H1 (cell line): ENCODE measurements around the gene PLCB1. TPM values are rescaled to one million over a fixed set of nuclear protein-coding genes. Genes with fewer than 3 reads are reported as not detected.

ENCODE experiments used
- CTCF ChIA-PET: fragments of 300-600 bp; sonication (Branson Sonifier 250); formaldehyde crosslinking; loops from one replicate; lab custom pipeline; 2021; ENCODE audit not compliant: partially characterized antibody; lab: Charles Lee
- POLR2A ChIA-PET: fragments of 300-600 bp; sonication (Branson Sonifier 250); formaldehyde crosslinking; loops from one replicate; lab custom pipeline; 2021; ENCODE audit warnings: inconsistent platforms; ENCODE audit not compliant: partially characterized antibody; lab: Charles Lee
- DNase-seq, 2 experiments: peaks; one replicate each; pipeline versions ENCODE4 v3.0.0 to v3.0.0-alpha.2; 2010 to 2022; ENCODE audit warnings: low spot score in 2 of 2, low read depth in 1 of 2, mixed read lengths in 1 of 2
- FAIRE-seq: peaks from 2 replicates; lab custom pipeline; 2011; peaks lifted over from hg19 to GRCh38; lab: Jason Lieb, UNC
- H2AFZ ChIP-seq: 2 replicates; pipeline ENCODE4 v1.8.1; 2012; ENCODE audit warnings: low read length, inconsistent platforms
- H2AK5ac ChIP-seq: 2 replicates; pipeline ENCODE4 v1.6.1; 2013; ENCODE audit warnings: low read depth, low read length
- H2BK120ac ChIP-seq: replicated peaks from 2 replicates; pipeline ENCODE3; 2013; ENCODE audit warnings: low read depth, low read length, inconsistent platforms
- H2BK12ac ChIP-seq: 2 replicates; pipeline ENCODE4 v1.6.1; 2013; ENCODE audit warnings: low read depth, low read length
- H2BK15ac ChIP-seq: 2 replicates; pipeline ENCODE4 v1.6.1; 2013; ENCODE audit warnings: low read length
- H2BK20ac ChIP-seq: 2 replicates; pipeline ENCODE4 v1.6.1; 2013; ENCODE audit warnings: low read length
- H2BK5ac ChIP-seq: 2 replicates; pipeline ENCODE4 v1.6.1; 2013; ENCODE audit warnings: low read depth, low read length
- H3K14ac ChIP-seq: 2 replicates; pipeline ENCODE4 v1.6.1; 2013; ENCODE audit warnings: inconsistent platforms; ENCODE audit not compliant: insufficient read length
- H3K18ac ChIP-seq: 2 replicates; pipeline ENCODE4 v1.6.1; 2013; ENCODE audit warnings: low read length; ENCODE audit errors: extremely low read depth
- H3K23ac ChIP-seq: 2 replicates; pipeline ENCODE4 v1.6.1; 2013; ENCODE audit warnings: inconsistent platforms; ENCODE audit not compliant: insufficient read length
- H3K23me2 ChIP-seq: 2 replicates; pipeline ENCODE4 v1.6.1; 2013; ENCODE audit warnings: low read depth, low read length
- H3K27ac ChIP-seq: 2 replicates; pipeline ENCODE4 v1.6.1; 2011; ENCODE audit warnings: low read depth, low read length, inconsistent platforms
- H3K27me3 ChIP-seq, 4 experiments: replicated peaks in 1 of 4; 1 replicate in 1 of 4; 2 replicates in 3 of 4; pipeline versions ENCODE4 v1.6.1 to v1.8.1; 2011 to 2013; ENCODE audit warnings: low read length in 3 of 4, mild to moderate bottlenecking in 3 of 4, inconsistent platforms in 2 of 4, mixed read lengths in 2 of 4, moderate library complexity in 1 of 4; ENCODE audit not compliant: control insufficient read depth in 3 of 4, insufficient read depth in 3 of 4; ENCODE audit errors: extremely low read depth in 1 of 4
- H3K36me3 ChIP-seq, 4 experiments: 2 replicates each; pipeline versions ENCODE4 v1.6.1 to v1.8.1; 2011 to 2013; ENCODE audit warnings: mild to moderate bottlenecking in 4 of 4, low read length in 3 of 4, moderate library complexity in 2 of 4, control low read depth in 1 of 4, inconsistent platforms in 1 of 4; ENCODE audit not compliant: insufficient read depth in 4 of 4, control insufficient read depth in 2 of 4
- H3K4ac ChIP-seq: replicated peaks from 2 replicates; pipeline ENCODE3; 2013; ENCODE audit warnings: low read length, low read depth, mixed read lengths, inconsistent platforms; ENCODE audit not compliant: insufficient read length
- H3K4me1 ChIP-seq, 4 experiments: replicated peaks in 1 of 4; 1 replicate in 1 of 4; 2 replicates in 3 of 4; pipeline versions ENCODE4 v1.6.1 to v1.8.1; 2011 to 2013; ENCODE audit warnings: low read length in 3 of 4, inconsistent platforms in 2 of 4, mixed read lengths in 1 of 4; ENCODE audit not compliant: insufficient read depth in 4 of 4, control insufficient read depth in 3 of 4
- H3K4me2 ChIP-seq, 2 experiments: 2 replicates each; pipeline versions ENCODE4 v1.6.1 to v1.8.1; 2011 to 2013; ENCODE audit warnings: low read depth in 2 of 2, low read length in 2 of 2, control low read depth in 1 of 2, inconsistent platforms in 1 of 2, mild to moderate bottlenecking in 1 of 2; ENCODE audit not compliant: insufficient read depth in 1 of 2
- H3K4me3 ChIP-seq, 4 experiments: fragments of 200-600, 300-600 bp in 1 of 4; sonication (generic), shearing (Covaris generic), sonication (Bioruptor Twin) in 1 of 4; 2 replicates each; pipeline versions ENCODE4 v1.5.1 to v1.8.1; 2011 to 2016; ENCODE audit warnings: low read length in 4 of 4, low read depth in 3 of 4, control low read depth in 2 of 4, inconsistent platforms in 2 of 4, mild to moderate bottlenecking in 2 of 4, mixed read lengths in 1 of 4, moderate library complexity in 1 of 4; ENCODE audit not compliant: insufficient read depth in 2 of 4; ENCODE audit errors: extremely low read depth in 1 of 4
- H3K56ac ChIP-seq: replicated peaks from 2 replicates; pipeline ENCODE3; 2013; ENCODE audit warnings: low read depth, mild to moderate bottlenecking, mixed read lengths, low read length, inconsistent platforms; ENCODE audit not compliant: insufficient read length
- H3K79me1 ChIP-seq: 2 replicates; pipeline ENCODE4 v1.6.1; 2013; ENCODE audit warnings: low read depth, low read length, control low read depth
- H3K79me2 ChIP-seq, 2 experiments: 2 replicates each; pipeline versions ENCODE4 v1.6.1 to v1.8.1; 2012 to 2013; ENCODE audit warnings: low read length in 2 of 2, mild to moderate bottlenecking in 2 of 2, inconsistent platforms in 1 of 2; ENCODE audit not compliant: insufficient read depth in 2 of 2, control insufficient read depth in 1 of 2
- H3K9ac ChIP-seq, 4 experiments: replicated peaks in 1 of 4; 1 replicate in 1 of 4; 2 replicates in 3 of 4; pipeline versions ENCODE4 v1.6.1 to v1.8.1; 2011 to 2013; ENCODE audit warnings: low read depth in 3 of 4, low read length in 3 of 4, control low read depth in 2 of 4, mild to moderate bottlenecking in 2 of 4, moderate library complexity in 2 of 4, inconsistent platforms in 1 of 4; ENCODE audit errors: extremely low read depth in 1 of 4
- H3K9me3 ChIP-seq, 2 experiments: 2 replicates each; pipeline versions ENCODE4 v1.6.1 to v1.8.1; 2012 to 2013; ENCODE audit warnings: mild to moderate bottlenecking in 2 of 2, moderate library complexity in 2 of 2, control low read depth in 1 of 2, inconsistent platforms in 1 of 2, low read depth in 1 of 2, low read length in 1 of 2, mixed read lengths in 1 of 2; ENCODE audit not compliant: insufficient read depth in 2 of 2
- H4K20me1 ChIP-seq, 2 experiments: replicated peaks in 1 of 2; 2 replicates each; pipeline versions ENCODE3 to v1.8.1; 2011 to 2013; ENCODE audit warnings: inconsistent platforms in 2 of 2, low read length in 2 of 2, mild to moderate bottlenecking in 1 of 2; ENCODE audit not compliant: insufficient read depth in 2 of 2, control insufficient read depth in 1 of 2
- H4K5ac ChIP-seq: 2 replicates; pipeline ENCODE4 v1.6.1; 2013; ENCODE audit warnings: low read length, low read depth, mixed read lengths, inconsistent platforms; ENCODE audit not compliant: insufficient read length
- H4K8ac ChIP-seq: 2 replicates; pipeline ENCODE4 v1.8.0; 2013; ENCODE audit warnings: mild to moderate bottlenecking, moderate library complexity, low read length, inconsistent platforms; ENCODE audit not compliant: insufficient read depth; ENCODE audit errors: extremely low read depth
- H4K91ac ChIP-seq: replicated peaks from 2 replicates; pipeline ENCODE3; 2013; ENCODE audit warnings: low read length, mixed read lengths, inconsistent platforms; ENCODE audit not compliant: insufficient read length
- GABPA ChIP-seq: IDR thresholded peaks from 2 replicates; pipeline ENCODE4 v1.6.1; 2011; ENCODE audit warnings: mild to moderate bottlenecking, low read length, moderate library complexity, borderline replicate concordance; ENCODE audit not compliant: insufficient read depth
- KDM4A ChIP-seq: IDR thresholded peaks from one replicate; pipeline ENCODE4 v1.7.1; 2012; ENCODE audit warnings: low read depth, mild to moderate bottlenecking, moderate library complexity, low read length, inconsistent platforms; ENCODE audit not compliant: severe bottlenecking
- RFX5 ChIP-seq: IDR thresholded peaks from 2 replicates; pipeline ENCODE4 v1.6.1; 2011; ENCODE audit warnings: low read depth, low read length, improper control_type of control experiment, borderline replicate concordance
- SP2 ChIP-seq: IDR thresholded peaks from 2 replicates; pipeline ENCODE4 v1.6.1; 2012; ENCODE audit warnings: mild to moderate bottlenecking, low read length, inconsistent platforms
- USF2 ChIP-seq: IDR thresholded peaks from 2 replicates; pipeline ENCODE4 v1.6.1; 2011; ENCODE audit warnings: low read length, improper control_type of control experiment
- YY1 ChIP-seq: IDR thresholded peaks from 2 replicates; pipeline ENCODE4 v1.6.1; 2011; ENCODE audit warnings: low read depth, mild to moderate bottlenecking, low read length
- WGBS, 2 experiments: shearing (Covaris generic) in 1 of 2; methylation state at CpG; one replicate each; pipeline versions ENCODE4 v1.1.6 to v1.1.7; 2013 to 2015; ENCODE audit warnings: low lambda C conversion rate in 2 of 2, mixed read lengths in 2 of 2, inconsistent platforms in 1 of 2, low coverage in 1 of 2, missing lambda C conversion rate in 1 of 2; ENCODE audit not compliant: insufficient replicate concordance in 2 of 2, insufficient coverage in 1 of 2, insufficient read length in 1 of 2; ENCODE audit errors: extremely low coverage in 1 of 2, missing lambda C conversion rate in 1 of 2; 5-methylcytosine and 5-hydroxymethylcytosine counted together
- polyA plus RNA-seq, 7 experiments: library from polyadenylated mRNA; depleted of rRNA in 3 of 7; stranded (reverse) in 5 of 7; unstranded in 2 of 7; fragments of >200 nt in 5 of 7; fragments of 200-250 nt in 2 of 7; gene quantifications; 1 replicate in 5 of 7; 2 replicates in 1 of 7; 4 replicates in 1 of 7; pipeline versions ENCODE4 v1.2.1 to v1.2.3, GENCODE V29; 2011 to 2013; ENCODE audit warnings: missing spikeins in 2 of 7, mixed read lengths in 2 of 7
- total RNA-seq: library from RNA; stranded (reverse); fragmentation: NEBNext Ultra II Directional; extraction: Animal tissue kit (Norgen Biotek cat#: 25700); gene quantifications from 2 replicates; pipeline ENCODE4 v1.2.1, GENCODE V29; 2021

The PLCB1 gene
- total and polyA plus RNA-seq, 2 of the 8 experiments (the other 6 are each of a cell fraction or from before 2014, with no cell fraction given) = 2.6 to 9.1 TPM

DNA sequence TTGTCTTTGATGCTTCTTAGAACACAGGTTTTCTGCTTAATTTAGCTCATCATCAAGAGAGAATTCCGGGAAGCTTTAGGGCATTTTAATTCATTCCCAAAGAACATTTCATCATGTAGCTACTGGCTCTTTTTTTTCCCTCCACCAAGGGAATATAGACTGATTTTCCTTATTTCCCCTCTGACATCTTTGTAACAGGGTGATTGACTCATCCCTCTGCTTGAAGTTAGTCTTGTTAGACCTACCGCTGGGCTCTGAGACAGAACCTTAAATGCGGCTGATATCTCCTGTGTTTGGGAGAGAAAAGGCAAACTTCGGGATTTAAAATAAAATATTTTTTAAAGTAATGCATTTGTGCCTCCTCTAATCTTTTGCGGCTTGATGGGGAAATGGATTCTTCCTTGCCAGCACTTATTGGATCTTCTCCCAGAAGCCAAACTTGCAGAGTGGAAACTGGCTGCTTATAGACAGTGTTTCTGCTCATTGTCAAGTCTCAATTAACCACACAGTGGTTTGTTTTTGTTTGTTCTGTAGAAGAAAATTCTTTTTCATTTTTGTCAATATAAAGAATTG lies 664.1 kb downstream of the PLCB1 start:
- Histone ChIP-seq H3K4me1 (no peaks in the 10 kb centered on the region), H3K4ac (no peak overlapping the region), H3K9me3 (no peaks in the 10 kb centered on the region), H3K27me3 (no peaks in the 10 kb centered on the region), H2AFZ (no peak overlapping the region), H4K20me1 (no peaks in the 10 kb centered on the region), H2BK120ac (no peak overlapping the region), H3K23me2 (no peaks in the 10 kb centered on the region), H3K36me3 (no peaks in the 10 kb centered on the region), H2BK20ac (no peak overlapping the region), H2BK15ac (no peak overlapping the region), H2BK12ac (no peak overlapping the region), H4K91ac (no peak overlapping the region), H4K8ac (no peak overlapping the region), H2AK5ac (no peak overlapping the region), H3K14ac (no peak overlapping the region), H3K9ac (no peak overlapping the region), H3K56ac (no peak overlapping the region), H3K27ac (no peak overlapping the region), H3K4me3 (no peak overlapping the region), H3K18ac (no peak overlapping the region), H2BK5ac (no peak overlapping the region), H3K23ac (no peak overlapping the region), H3K79me2 (no peaks in the 10 kb centered on the region), H4K5ac (no peak overlapping the region), H3K4me2 (no peak overlapping the region), H3K79me1 (no peaks in the 10 kb centered on the region)
- ChIA-PET CTCF (no interaction called here), POLR2A (no interaction called here)
- DNase-seq (no peak), FAIRE-seq (no peak)
- WGBS, 2 experiments = 82% methylated on average over 5 of the region's 5 CpGs; no CpG with 5 or more reads in 1 of the 2 experiments
- TF ChIP-seq RFX5 = no peak
- no peak for TF ChIP-seq SP2
- no peak for TF ChIP-seq KDM4A
- no peak for TF ChIP-seq GABPA
- TF ChIP-seq USF2 = no peak
- TF ChIP-seq YY1 = no peak
